HepG2 (cell line): ENCODE results near the gene NUDT14.

Experiments used
- CBX5 ChIP-seq: sonication (generic); formaldehyde crosslinking; IDR thresholded peaks from 2 replicates; pipeline ENCODE4 v1.4.0; 2020; ENCODE audit warnings: missing genetic modification reagents, borderline replicate concordance
- JUNB ChIP-seq: sonication (generic); formaldehyde crosslinking; IDR thresholded peaks from 2 replicates; pipeline ENCODE4 v1.8.0; 2022; ENCODE audit warnings: missing genetic modification reagents, mild to moderate bottlenecking, borderline replicate concordance
- PAWR ChIP-seq: sonication (generic); formaldehyde crosslinking; IDR thresholded peaks from 2 replicates; pipeline ENCODE4 v1.4.0; 2020; ENCODE audit warnings: missing genetic modification reagents, mild to moderate bottlenecking, borderline replicate concordance
- POLR2A ChIP-seq, 2 experiments: IDR thresholded peaks; 2 replicates each; pipeline ENCODE4 v1.6.1; 2011; ENCODE audit warnings: low read depth in 2 of 2, low read length in 2 of 2, mild to moderate bottlenecking in 1 of 2, moderate library complexity in 1 of 2; ENCODE audit not compliant: insufficient read depth in 1 of 2
- TOE1 ChIP-seq: sonication (generic); formaldehyde crosslinking; IDR thresholded peaks from 2 replicates; pipeline ENCODE4 v1.4.0; 2020; ENCODE audit warnings: mild to moderate bottlenecking, missing genetic modification reagents
- ZBTB1 ChIP-seq: sonication (generic); formaldehyde crosslinking; IDR thresholded peaks from 2 replicates; pipeline ENCODE4 v1.4.0; 2020; ENCODE audit warnings: missing genetic modification reagents, borderline replicate concordance
- TF ChIP-seq, protein P1 (sequence below): sonication (generic); formaldehyde crosslinking; IDR thresholded peaks from 2 replicates; pipeline ENCODE4 v1.4.0; 2020; ENCODE audit warnings: mild to moderate bottlenecking, missing genetic modification reagents
- TF ChIP-seq, protein P2 (sequence below): sonication (generic); formaldehyde crosslinking; IDR thresholded peaks from 2 replicates; pipeline ENCODE4 v1.5.0; 2020; ENCODE audit warnings: mild to moderate bottlenecking, missing genetic modification reagents

GRCh38 chr14:105204931-105205672 is 24.0 kb upstream of the NUDT14 start:
- no peak for TF ChIP-seq PAWR
- TF ChIP-seq POLR2A (IDR thresholded peaks at IDR 0.05; ENCODE audit: insufficient read depth in 1 of 2, low read depth in 2 of 2, low read length in 2 of 2) = no peak
- no peak for TF ChIP-seq TOE1 (CRISPR knock-in tag)
- TF ChIP-seq ZBTB1 (CRISPR knock-in tag) = no peak
- TF ChIP-seq JUNB (CRISPR knock-in tag) = no peak
- no peak for TF ChIP-seq CBX5 (CRISPR knock-in tag)
- TF ChIP-seq, protein P1, sequence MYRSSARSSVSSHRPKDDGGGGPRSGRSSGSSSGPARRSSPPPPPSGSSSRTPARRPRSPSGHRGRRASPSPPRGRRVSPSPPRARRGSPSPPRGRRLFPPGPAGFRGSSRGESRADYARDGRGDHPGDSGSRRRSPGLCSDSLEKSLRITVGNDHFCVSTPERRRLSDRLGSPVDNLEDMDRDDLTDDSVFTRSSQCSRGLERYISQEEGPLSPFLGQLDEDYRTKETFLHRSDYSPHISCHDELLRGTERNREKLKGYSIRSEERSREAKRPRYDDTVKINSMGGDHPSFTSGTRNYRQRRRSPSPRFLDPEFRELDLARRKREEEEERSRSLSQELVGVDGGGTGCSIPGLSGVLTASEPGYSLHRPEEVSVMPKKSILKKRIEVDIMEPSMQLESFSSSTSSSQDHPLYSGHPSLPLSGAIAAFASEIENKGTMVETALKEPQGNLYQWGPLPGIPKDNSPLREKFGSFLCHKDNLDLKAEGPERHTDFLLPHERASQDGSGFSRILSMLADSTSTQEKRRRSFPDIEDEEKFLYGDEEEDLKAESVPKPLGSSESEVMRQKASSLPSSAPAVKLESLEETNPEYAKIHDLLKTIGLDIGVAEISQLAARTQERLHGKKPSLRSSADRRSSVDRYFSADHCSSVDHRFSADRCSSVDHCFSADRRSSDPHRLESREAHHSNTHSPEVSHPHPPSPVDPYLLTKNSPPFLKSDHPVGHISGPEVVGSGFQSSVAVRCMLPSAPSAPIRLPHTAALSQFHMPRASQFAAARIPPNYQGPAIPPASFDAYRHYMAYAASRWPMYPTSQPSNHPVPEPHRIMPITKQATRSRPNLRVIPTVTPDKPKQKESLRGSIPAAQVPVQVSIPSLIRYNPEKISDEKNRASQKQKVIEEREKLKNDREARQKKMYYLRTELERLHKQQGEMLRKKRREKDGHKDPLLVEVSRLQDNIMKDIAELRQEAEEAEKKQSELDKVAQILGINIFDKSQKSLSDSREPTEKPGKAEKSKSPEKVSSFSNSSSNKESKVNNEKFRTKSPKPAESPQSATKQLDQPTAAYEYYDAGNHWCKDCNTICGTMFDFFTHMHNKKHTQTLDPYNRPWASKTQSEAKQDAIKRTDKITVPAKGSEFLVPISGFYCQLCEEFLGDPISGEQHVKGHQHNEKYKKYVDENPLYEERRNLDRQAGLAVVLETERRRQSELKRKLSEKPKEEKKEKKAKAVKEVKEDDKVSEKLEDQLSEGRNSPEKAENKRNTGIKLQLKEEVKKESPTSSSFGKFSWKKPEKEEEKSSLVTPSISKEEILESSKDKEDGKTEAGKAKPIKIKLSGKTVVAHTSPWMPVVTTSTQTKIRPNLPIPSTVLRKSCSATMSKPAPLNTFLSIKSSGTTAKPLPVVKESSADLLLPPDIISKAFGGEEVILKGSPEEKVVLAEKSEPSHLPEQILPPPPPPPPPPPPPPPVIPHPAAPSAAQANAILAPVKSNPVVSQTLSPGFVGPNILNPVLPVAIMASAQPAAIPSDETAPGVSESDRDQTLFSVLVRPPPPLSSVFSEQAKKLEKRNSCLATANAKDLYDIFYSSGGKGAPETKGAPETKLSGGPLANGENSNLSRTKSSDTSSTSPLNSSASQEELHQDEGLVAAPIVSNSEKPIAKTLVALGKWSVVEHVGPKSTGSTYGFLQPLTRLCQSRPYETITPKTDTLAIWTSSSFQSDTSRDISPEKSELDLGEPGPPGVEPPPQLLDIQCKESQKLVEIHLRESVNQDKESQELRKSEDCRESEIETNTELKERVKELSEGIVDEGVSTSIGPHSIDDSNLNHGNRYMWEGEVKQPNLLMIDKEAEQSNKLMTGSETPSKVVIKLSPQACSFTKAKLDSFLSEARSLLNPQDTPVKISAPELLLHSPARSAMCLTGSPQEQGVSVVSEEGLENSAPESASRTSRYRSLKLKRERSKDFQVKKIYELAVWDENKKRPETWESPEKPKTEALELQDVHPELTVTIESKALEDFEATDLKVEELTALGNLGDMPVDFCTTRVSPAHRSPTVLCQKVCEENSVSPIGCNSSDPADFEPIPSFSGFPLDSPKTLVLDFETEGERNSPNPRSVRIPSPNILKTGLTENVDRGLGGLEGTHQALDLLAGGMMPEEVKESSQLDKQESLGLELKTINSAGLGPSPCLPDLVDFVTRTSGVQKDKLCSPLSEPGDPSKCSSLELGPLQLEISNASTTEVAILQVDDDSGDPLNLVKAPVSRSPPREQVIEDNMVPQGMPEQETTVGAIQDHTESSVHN (CRISPR knock-in tag) = no peak
- TF ChIP-seq, protein P2, sequence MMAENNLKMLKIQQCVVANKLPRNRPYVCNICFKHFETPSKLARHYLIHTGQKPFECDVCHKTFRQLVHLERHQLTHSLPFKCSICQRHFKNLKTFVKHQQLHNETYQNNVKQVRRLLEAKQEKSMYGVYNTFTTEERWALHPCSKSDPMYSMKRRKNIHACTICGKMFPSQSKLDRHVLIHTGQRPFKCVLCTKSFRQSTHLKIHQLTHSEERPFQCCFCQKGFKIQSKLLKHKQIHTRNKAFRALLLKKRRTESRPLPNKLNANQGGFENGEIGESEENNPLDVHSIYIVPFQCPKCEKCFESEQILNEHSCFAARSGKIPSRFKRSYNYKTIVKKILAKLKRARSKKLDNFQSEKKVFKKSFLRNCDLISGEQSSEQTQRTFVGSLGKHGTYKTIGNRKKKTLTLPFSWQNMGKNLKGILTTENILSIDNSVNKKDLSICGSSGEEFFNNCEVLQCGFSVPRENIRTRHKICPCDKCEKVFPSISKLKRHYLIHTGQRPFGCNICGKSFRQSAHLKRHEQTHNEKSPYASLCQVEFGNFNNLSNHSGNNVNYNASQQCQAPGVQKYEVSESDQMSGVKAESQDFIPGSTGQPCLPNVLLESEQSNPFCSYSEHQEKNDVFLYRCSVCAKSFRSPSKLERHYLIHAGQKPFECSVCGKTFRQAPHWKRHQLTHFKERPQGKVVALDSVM (CRISPR knock-in tag) = no peak
